GM19397 (cell line): ENCODE measurements around the gene LUM.

Experiments
- ATAC-seq: cut with Tn5 transposase; IDR thresholded peaks from one replicate; pipeline ENCODE4 v1.9.1; 2021; ENCODE audit warnings: mild to moderate bottlenecking, moderate library complexity; ENCODE audit not compliant: unreplicated experiment

The LUM gene

DNA sequence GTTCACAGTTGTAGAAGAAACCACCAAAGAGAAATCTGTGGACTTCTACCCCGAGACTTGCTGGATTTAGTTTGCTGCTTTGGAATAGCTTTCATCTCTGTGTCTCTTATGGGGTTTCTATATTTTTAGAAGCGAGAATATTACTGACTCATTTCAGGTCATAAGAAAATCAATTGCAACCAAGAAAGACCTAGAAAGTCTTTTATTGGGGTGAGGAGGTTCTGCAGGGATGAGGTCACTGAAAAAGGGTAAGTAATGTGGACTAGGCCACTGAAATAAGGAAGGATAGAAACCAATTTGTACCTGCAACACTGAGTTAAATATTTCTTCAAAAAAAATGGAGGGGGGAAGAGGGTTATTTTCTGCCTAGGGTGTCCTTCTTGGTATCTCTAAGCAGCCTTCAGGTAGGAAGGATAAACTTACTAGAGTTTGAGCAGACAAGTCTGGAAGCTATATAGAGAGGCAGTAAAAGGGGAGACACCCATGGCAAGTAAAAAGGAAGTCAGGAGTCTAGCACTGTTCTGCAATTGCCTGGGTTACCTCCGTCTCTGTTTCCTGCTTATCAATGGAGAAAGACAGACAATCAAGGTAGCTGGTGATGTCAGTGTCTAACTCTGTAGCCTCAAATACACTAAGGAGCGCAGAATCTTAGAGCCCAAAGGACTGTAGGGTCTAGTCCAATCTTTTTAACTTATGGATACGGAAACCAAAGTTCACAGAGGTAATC, 33.9 kb downstream of the LUM start:
- ATAC-seq, result no peak

- no peak for ATAC-seq
These were observed 36.4 kb downstream of the LUM start for GRCh38 chr12:91074851-91075250.

DNA sequence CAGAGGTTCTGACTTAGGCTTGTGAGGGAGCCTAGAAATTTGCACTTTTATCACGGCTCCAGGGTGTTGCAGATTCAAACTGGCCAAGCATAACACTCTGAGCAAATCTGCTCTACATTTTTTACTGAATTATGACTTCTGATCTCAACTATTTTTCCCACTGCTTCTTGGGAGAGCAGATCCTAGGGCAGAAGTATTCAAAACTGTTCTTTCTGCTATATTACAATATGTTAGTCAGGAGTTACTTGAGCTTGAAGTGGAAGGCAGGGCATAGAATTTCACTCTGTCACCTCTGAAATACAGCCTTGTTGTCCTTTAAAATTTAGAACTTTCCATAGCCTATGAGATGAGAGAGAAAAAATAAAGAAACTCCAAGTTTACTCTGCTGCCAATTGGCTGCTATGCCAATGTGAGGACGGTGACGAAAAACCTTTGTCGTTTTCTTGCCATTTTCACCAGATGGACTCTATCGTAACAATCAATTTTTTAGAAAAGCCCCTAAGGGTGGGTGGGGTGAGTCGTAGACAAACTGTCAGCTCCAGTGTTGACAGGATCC, 37.1 kb downstream of the LUM start:
- no peak for ATAC-seq

DNA sequence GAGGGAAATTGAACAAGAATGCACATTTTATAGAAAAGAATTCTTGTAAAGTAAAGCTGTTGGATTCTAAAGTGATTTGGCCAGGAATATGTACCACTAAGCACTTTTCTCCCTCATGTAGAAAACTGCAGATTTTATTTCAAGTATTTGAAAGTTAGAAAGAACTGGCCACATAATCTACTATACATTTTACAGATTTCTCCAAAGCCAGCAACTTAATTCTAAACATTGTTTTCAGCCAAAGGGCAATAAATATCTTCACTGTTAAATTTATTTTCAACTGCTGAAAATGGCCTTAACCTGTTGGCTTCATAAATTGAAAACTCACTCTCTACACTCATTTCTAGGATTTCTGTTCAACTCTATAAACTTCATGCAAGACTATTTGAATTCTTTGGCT, 37.9 kb downstream of the LUM start:
- ATAC-seq, result no peak

- no peak for ATAC-seq
These were observed 38.4 kb downstream of the LUM start for GRCh38 chr12:91072931-91073330.

- ATAC-seq, result no peak
These were observed 40.4 kb downstream of the LUM start for GRCh38 chr12:91070936-91071335.

DNA sequence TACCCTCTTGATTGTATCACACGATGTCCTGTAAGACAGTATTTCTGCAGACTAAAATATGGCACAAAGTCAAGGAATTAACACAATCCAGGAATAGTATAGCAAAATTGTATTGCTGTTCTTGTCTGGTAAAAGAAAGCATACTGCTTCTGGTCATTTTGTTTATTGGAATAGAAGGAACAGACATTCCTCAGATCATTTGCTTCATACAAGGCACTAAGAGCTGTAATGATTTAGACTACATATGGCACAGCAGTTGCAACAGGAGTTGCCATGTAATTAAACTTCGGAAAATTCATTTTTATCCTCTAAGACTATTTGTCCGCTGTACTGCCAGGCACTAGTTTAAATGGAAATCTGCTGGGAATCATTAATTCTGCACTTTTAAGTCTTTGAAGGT, 45.9 kb downstream of the LUM start:
- no peak for ATAC-seq

DNA sequence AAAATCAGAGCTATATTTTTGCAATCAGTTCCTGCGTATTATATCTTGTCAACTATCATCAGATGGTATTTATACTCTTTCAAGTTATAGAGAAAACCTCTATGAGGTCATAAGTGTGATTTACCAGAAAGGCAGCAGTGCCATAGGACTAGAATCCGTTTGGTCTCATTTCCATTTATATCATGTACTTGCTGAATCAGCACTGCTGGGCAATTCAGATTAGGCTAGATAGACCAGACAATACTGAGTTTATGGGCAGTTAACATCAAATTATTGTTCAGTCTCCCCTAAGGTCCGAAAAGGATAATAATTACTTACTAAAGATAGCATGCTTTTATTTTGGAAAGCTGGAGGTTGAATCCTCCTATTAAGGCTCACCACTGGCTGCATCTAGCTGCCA, 46.7 kb downstream of the LUM start:
- no peak for ATAC-seq

- ATAC-seq, result no peak
These were observed 50.2 kb downstream of the LUM start for GRCh38 chr12:91061091-91061490.

GRCh38 chr12:91059211-91059610, 52.1 kb downstream of the LUM start:
- no peak for ATAC-seq

- ATAC-seq, result no peak
These were observed 52.5 kb downstream of the LUM start for GRCh38 chr12:91058786-91059185.

DNA sequence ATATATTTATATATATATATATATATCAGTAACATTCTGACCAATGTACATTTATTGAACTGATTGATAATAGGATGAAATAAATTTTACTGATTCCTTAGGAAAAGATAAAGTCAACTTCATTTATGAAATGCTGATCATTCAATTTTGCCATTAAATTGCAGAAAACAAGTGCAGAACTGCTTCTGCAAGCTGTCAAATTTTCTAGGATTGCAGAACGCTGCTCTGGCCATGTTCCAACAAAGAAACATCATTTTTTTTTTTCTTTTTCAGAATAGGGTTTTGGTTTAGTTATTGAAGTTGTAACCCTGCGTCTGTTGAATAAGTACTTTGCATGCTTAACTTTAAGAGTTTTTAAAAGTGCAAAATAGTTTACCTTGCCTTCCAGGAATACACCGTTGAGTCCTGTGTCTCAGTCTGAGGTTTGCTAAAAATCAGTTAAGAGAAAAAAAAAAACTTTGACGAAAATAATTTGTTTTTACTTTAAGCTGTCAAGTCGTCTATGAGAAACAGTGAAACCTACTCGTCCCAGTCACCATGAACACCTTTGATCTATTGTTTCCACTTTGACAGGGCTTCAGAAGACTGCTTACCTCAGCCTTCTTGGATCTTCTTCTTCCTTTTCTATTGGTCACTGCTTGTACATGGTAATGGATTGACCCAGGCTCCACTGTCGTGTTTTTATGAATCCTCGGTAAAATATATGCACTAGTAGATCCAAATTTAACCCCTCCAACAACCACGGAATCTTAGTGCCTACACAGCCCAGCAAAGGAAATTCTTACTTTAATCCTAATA, 53.7 kb downstream of the LUM start, which contains the start of gene KERA:
TSS of gene KERA (minus strand) at position 657 of the 798 bp plus-strand sequence. CDS start 1,743 bp downstream, outside the sequence.
- ATAC-seq, result no peak

DNA sequence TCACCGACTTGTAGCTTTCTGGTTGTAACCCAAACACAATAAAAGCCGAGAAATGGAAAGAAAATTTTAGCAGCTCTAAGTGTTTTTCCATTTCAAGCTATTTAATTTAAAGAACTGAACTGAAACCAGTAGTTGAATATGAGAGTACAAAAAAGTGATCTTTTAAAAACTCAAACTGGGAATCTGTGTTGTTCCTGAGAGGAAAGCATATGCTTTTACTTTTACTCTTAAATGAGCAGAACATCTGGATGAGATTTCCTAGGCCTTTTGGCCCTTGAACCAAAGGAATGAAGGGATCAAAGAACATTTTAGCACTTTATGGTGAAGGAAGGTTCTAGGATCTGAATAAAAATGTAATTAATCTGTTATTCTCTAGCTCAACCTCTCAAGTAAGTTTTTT, 54.8 kb downstream of the LUM start:
- no peak for ATAC-seq

- ATAC-seq, result no peak
These were observed 55.3 kb downstream of the LUM start for GRCh38 chr12:91055976-91056375.

- no peak for ATAC-seq
These were observed 57.2 kb downstream of the LUM start for GRCh38 chr12:91053951-91054715.
